ENCODE measurements around the gene UACA. TPM values are rescaled to one million over a fixed set of nuclear protein-coding genes. Genes with fewer than 3 reads are reported as not detected.

UACA gene
- total and polyA plus RNA-seq, 2 experiments from 2014 or later = 21.5 to 35.8 TPM

GRCh38 chr15:70772402-70772801 is 9.0 kb upstream of the UACA start:
- no peaks in the 10 kb centered on the region for H3K4me1 Mint-ChIP-seq
- no peaks in the 10 kb centered on the region for H3K9me3 Mint-ChIP-seq
- Histone ChIP-seq H3K9me2 (ENCODE audit: insufficient read depth) (no peaks in the 10 kb centered on the region), H4K20me1 (replicated peaks; ENCODE audit: insufficient read depth) (no peaks in the 10 kb centered on the region), H3K27me3 (ENCODE audit: insufficient read depth) (no peaks in the 10 kb centered on the region), H3K4me1 (ENCODE audit: insufficient read depth) (no peaks in the 10 kb centered on the region), H3K79me2 (replicated peaks; ENCODE audit: insufficient read depth) (no peaks in the 10 kb centered on the region), H3F3A (replicated peaks; ENCODE audit: low read depth) (no peaks in the 10 kb centered on the region), H2AFZ (no peak overlapping the region), H3K36me3 (ENCODE audit: insufficient read depth) (no peaks in the 10 kb centered on the region), H3K27ac (ENCODE audit: low read depth) (no peak overlapping the region), H3K4me2 (no peak overlapping the region), H3K4me3 (no peak overlapping the region)
- TF ChIP-seq REST (IDR thresholded peaks at IDR 0.05; ENCODE audit: unreplicated experiment) (no peak), NANOG (IDR thresholded peaks at IDR 0.05; ENCODE audit: borderline replicate concordance) (no peak), CREB1 (CRISPR knock-in tag; IDR thresholded peaks at IDR 0.05; ENCODE audit: low read depth) (no peak), EZH2 (IDR thresholded peaks at IDR 0.05; ENCODE audit: low read depth, unreplicated experiment) (no peak), CTCF (conservative IDR thresholded peaks at IDR 0.05; ENCODE audit: low read depth in 2 of 2) (no peak), POLR2AphosphoS5 (IDR thresholded peaks at IDR 0.05; ENCODE audit: low read depth) (no peak), ZNF462 (CRISPR knock-in tag; IDR thresholded peaks at IDR 0.05) (no peak), JUNB (IDR thresholded peaks at IDR 0.05; ENCODE audit: unreplicated experiment) (no peak), ZNF331 (CRISPR knock-in tag; IDR thresholded peaks at IDR 0.05; ENCODE audit: low read depth) (no peak), EZH2phosphoT487 (IDR thresholded peaks at IDR 0.05; ENCODE audit: unreplicated experiment) (no peak), STAT1 (IDR thresholded peaks at IDR 0.05; ENCODE audit: unreplicated experiment) (no peak), ETS1 (IDR thresholded peaks at IDR 0.05) (no peak), ZNF114 (CRISPR knock-in tag; IDR thresholded peaks at IDR 0.05) (no peak)
- ATAC-seq (no peak), DNase-seq (ENCODE audit: low spot score) (no peak)
- H3K36me3 Mint-ChIP-seq (ENCODE audit: low read depth) = no peaks in the 10 kb centered on the region
- H3K27me3 Mint-ChIP-seq (ENCODE audit: insufficient read depth, low read depth, poor library complexity) = peaks cover 1% of the 10 kb centered on the region
- no peak overlapping the region for H3K4me3 Mint-ChIP-seq
- H3K27ac Mint-ChIP-seq = no peak overlapping the region

Data from GM23338 (cell line).